Amygdala (tissue), 56 donors: Measurements from ENCODE around the gene MAP3K9.

Experiments
- DNase-seq, 56 donors: peaks; one replicate each; lab custom pipeline; 2025; lab: John Stamatoyannopoulos, UW

The MAP3K9 gene

GRCh38 chr14:70730393-70730792 is 78.9 kb downstream of the MAP3K9 start:
- DNase-seq, result no peak

GRCh38 chr14:70726651-70727375 is 82.5 kb downstream of the MAP3K9 start:
- DNase-seq, result no peak

GRCh38 chr14:70724944-70725343 is 84.4 kb downstream of the MAP3K9 start:
- no peak for DNase-seq

GRCh38 chr14:70724110-70724509 is 85.2 kb downstream of the MAP3K9 start:
- no peak for DNase-seq

GRCh38 chr14:70723276-70723675 is 86.0 kb downstream of the MAP3K9 start:
- no peak for DNase-seq

- DNase-seq, result no peak
These were observed 86.9 kb downstream of the MAP3K9 start for GRCh38 chr14:70722418-70722817.

- no peak for DNase-seq
These were observed 87.8 kb downstream of the MAP3K9 start for GRCh38 chr14:70721542-70721941.

- no peak for DNase-seq
These were observed 90.8 kb downstream of the MAP3K9 start for GRCh38 chr14:70718383-70719118.

- DNase-seq, result no peak
These were observed 92.4 kb downstream of the MAP3K9 start for GRCh38 chr14:70716958-70717357.

GRCh38 chr14:70716483-70716882 is 92.8 kb downstream of the MAP3K9 start:
- no peak for DNase-seq

- peak in 2 of 56 donors; percentile 1 to 32 for DNase-seq
These were observed 95.2 kb downstream of the MAP3K9 start for GRCh38 chr14:70714055-70714550.

- no peak for DNase-seq
These were observed 95.8 kb downstream of the MAP3K9 start for GRCh38 chr14:70713511-70713916.

- no peak for DNase-seq
These were observed 96.2 kb downstream of the MAP3K9 start for GRCh38 chr14:70713096-70713495.

GRCh38 chr14:70711451-70711850 is 97.9 kb downstream of the MAP3K9 start:
- no peak for DNase-seq

- no peak for DNase-seq
These were observed 99.5 kb downstream of the MAP3K9 start for GRCh38 chr14:70709726-70710382.

- DNase-seq, result no peak
These were observed 100.4 kb downstream of the MAP3K9 start for GRCh38 chr14:70708717-70709570.

GRCh38 chr14:70707138-70708038 is 101.9 kb downstream of the MAP3K9 start:
- peak in 1 of 56 donors; percentile 3 for DNase-seq

GRCh38 chr14:70706177-70706576 is 103.1 kb downstream of the MAP3K9 start:
- no peak for DNase-seq

- no peak for DNase-seq
These were observed 104.4 kb downstream of the MAP3K9 start for GRCh38 chr14:70704960-70705359.
